ENCODE results near the gene ACOT11.
"Not testable (repeated sequence)": the region's sequence is repeated elsewhere in the genome, so short reads cannot be mapped to it uniquely, and the experiment has no call there.

ACOT11 gene

GRCh38 chr1:54611621-54612020 is 63.6 kb downstream of the ACOT11 start:
- no peak for DNase-seq

- DNase-seq: no peak
Measured at GRCh38 chr1:54614024-54614423, 66.0 kb downstream of the ACOT11 start.

- no peak for DNase-seq
Measured at GRCh38 chr1:54614563-54614962, 66.5 kb downstream of the ACOT11 start.

- DNase-seq: no peak
Measured at GRCh38 chr1:54615531-54616279, 67.7 kb downstream of the ACOT11 start.

GRCh38 chr1:54619749-54620148 is 71.7 kb downstream of the ACOT11 start:
- no peak for DNase-seq

- no peak for DNase-seq
Measured at GRCh38 chr1:54623216-54624007, 75.4 kb downstream of the ACOT11 start, which contains the start of gene FAM151A. FAM151A (minus strand) TSS chr1:54623525; CDS start chr1:54623395, 130 bp downstream.

GRCh38 chr1:54624466-54625464 is 76.7 kb downstream of the ACOT11 start:
- no peak for DNase-seq

GRCh38 chr1:54627196-54627595 is 79.2 kb downstream of the ACOT11 start:
- no peak for DNase-seq

GRCh38 chr1:54635804-54636203 is 87.8 kb downstream of the ACOT11 start:
- DNase-seq: not testable (repeated sequence)

GRCh38 chr1:54636461-54637446 is 88.7 kb downstream of the ACOT11 start:
- DNase-seq: not testable (repeated sequence)

GRCh38 chr1:54640361-54640760 is 92.3 kb downstream of the ACOT11 start:
- no peak for DNase-seq

- DNase-seq: no peak
Measured at GRCh38 chr1:54640863-54641836, 93.1 kb downstream of the ACOT11 start, which contains the start of gene MROH7. MROH7 (plus strand) TSS chr1:54641786; CDS start chr1:54652927, 11,141 bp downstream.

GRCh38 chr1:54643736-54644135 is 95.7 kb downstream of the ACOT11 start:
- DNase-seq: no peak

GRCh38 chr1:54645806-54646676 is 98.0 kb downstream of the ACOT11 start:
- DNase-seq: no peak

GRCh38 chr1:54649130-54649898 is 101.3 kb downstream of the ACOT11 start:
- DNase-seq: no peak

GRCh38 chr1:54649921-54650320 is 101.9 kb downstream of the ACOT11 start:
- DNase-seq: no peak

- DNase-seq: no peak
Measured at GRCh38 chr1:54650417-54650816, 102.4 kb downstream of the ACOT11 start.

- DNase-seq: no peak
Measured at GRCh38 chr1:54651608-54652007, 103.6 kb downstream of the ACOT11 start.
